C4-2B (cell line): ENCODE data around the gene PDGFRB.

Source experiments
- CTCF ChIP-seq: fragments of 450-650 bp; conservative IDR thresholded peaks from 2 replicates; pipeline ENCODE4 v1.5.1; 2017; ENCODE audit warnings: mild to moderate bottlenecking
- ZFX ChIP-seq: fragments of 450-650 bp; IDR thresholded peaks from 2 replicates; pipeline ENCODE4 v1.6.1; 2017

GRCh38 chr5:150101023-150101422, 54.6 kb downstream of the PDGFRB start:
- TF ChIP-seq CTCF (no peak), ZFX (no peak)
